NCI-H69 (cell line): ENCODE results near the gene CHN2.

Experiments used
- DNase-seq: peaks from one replicate; lab custom pipeline; 2025; lab: John Stamatoyannopoulos, UW

Gene CHN2

GRCh38 chr7:29467193-29467926, 272.8 kb downstream of the CHN2 start:
- DNase-seq = no peak

GRCh38 chr7:29468196-29468595, 273.6 kb downstream of the CHN2 start:
- DNase-seq = no peak

- DNase-seq = no peak
These were observed 274.7 kb downstream of the CHN2 start for GRCh38 chr7:29469281-29469680.

DNA sequence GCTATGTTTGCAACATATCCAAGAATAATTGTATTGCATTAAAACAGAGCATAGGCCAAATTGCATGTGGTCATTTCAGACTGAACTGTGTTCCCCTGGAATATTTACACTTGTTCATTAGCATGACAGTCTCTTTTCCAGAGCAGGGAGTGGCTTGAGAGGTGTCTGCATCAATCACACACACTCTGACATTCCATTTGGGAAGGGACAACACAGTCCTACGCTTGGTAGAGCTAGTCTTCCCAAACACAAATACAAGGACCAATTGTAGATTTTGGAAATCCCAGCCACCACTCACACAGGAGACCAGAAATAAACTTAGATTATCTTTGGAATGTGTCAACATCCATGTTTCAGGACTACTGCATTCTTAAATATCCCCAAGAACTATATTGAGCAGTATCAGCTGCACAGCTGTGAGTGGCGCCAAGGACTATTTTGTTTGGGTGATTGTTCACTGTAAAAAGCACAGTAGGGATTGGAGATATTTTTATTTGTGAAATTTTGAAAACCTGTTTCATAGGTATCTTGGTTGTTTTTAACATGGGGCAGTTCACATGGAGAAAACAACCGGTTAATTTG, 275.5 kb downstream of the CHN2 start:
- no peak for DNase-seq

- DNase-seq = peak; percentile 20
These were observed 277.0 kb downstream of the CHN2 start for GRCh38 chr7:29471444-29472138.

GRCh38 chr7:29476916-29477315, 282.3 kb downstream of the CHN2 start:
- no peak for DNase-seq

DNA sequence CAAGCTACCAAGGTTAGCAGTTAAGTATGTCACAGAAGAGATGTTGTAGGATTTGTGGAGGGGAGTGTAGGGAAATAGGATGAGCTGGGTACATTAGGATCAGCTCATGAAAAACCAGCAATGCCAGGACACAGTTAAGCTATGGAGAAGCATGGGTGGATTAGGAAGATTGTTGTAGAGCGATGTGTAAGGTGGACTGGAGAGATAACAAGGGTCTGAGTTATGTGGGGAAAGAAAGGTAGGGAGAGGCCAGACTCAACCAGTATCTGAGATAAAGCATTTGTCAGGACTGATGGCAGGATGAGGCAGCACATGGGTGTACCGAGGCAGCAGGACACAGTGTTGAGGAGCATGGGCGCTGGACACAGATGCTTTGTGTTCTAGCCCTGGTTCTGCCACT, 283.7 kb downstream of the CHN2 start:
- no peak for DNase-seq

DNA sequence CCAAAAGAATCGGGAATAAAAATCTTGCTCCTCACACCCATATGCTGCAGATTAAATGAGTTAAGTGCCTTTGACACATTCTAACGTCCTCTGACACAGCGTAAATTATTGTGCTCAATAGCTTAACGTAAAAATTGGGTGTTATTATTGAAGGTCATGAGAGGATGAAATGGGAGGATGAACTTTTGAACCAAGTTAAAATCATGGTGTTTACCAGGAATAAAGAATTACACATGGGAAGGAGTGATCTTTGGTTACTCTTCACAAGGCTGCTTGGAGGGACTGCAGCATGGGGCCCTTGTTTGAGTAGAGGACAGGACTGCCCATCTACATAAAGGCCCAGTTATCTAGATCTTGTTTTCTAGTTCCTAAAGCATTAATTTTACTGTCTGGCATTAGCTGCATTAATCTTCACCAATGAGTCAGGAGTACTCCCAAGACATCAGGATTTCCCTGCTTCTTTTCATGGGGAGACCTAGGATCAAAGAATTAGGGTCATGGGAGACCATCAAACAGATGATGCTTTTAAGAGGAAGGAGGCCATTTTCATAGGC, 284.2 kb downstream of the CHN2 start:
- no peak for DNase-seq

DNA sequence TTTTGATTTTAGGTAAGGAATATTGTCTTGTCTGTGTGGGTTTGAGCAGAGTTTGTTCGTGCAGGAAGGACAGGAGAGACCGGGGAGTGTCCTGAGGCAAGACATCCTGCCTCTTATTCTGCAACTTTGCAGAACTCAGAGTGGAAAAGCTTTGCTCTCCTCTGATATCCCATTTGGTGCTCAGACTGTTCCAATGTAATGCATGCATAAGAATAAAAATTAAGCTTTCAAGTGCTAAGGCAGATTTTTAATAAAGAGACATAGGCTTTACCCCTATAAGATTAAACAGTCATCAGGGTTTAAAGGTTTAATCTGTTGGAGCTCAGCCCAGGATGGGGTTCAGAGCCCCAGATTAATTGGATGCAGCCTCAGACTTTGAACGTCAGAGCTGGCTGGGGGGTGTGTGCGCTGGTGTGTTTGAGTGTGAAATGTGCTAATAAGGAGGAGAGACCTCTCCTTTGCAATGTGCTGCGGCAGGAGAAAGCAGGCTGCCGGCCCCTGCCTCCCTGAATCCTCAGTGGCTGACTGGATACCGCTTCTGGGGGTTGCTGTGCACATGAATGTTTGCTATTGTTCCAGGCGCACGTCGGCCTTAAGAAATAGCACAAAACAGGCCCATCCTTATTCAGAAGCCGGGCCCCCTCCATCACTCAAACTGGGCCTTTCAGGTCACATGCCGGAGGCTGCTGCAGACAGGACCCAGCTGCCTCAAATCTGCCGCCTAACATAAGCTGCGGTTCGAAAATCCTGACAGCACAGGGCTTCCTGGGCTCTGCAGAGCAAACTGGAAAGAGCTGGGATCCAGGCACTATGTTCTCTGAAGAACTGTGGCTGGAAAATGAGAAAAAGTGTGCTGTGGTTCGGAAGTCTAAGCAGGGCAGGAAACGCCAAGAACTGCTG, 285.0 kb downstream of the CHN2 start:
- DNase-seq = no peak

DNA sequence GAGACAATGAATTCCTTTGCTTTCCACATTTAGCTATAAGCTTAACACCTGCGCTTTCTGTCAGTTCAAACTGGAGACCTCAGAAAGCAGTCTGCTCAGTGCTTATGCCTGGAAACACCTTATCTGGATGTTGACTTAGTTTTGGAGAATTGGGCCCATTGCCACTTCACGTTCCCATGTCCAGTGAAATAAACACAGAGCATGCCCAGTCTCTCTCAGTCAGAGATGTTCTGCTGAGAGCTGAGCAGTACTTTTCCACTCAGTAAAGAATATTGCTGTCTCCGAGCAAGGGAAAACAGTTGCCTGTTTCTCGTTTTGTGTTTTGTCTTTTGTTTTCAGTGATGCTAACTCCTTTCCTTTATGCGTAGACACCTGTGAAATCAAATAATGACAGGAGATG, 285.9 kb downstream of the CHN2 start:
- DNase-seq = peak; percentile 33

DNA sequence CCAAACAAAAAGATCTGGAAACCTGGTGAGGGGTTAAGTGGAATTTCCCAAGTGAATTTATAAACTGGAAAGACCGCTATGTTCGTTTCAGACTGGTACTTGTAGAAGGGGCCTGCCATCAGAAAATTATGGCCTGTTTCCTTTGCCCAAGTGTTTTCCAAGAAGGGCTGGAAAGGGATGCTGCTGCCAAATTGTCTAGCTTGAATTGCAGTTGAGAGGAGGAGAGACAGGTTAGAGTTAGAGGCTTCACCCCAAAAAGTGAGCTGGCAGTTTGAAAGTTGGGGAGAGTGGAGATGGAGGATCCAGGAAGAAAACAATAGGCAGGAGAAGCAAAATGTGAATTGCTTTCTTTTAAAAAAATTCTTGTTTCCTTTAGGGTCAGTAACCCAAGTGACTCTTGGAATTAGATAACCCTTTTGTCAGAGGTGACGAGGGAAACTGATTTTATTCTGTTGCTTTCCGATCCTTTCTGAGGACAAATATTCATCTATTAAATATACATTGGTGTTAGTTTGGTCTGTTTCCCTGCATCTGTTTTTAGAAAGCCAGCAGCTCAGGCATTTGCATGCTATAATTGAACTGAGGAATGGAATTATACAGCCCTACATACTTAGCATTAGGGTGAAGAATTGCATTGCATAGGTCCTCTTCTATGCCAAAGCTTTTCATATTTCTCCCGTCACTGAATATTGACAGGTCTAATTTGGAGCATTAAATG, 286.5 kb downstream of the CHN2 start:
- no peak for DNase-seq

DNA sequence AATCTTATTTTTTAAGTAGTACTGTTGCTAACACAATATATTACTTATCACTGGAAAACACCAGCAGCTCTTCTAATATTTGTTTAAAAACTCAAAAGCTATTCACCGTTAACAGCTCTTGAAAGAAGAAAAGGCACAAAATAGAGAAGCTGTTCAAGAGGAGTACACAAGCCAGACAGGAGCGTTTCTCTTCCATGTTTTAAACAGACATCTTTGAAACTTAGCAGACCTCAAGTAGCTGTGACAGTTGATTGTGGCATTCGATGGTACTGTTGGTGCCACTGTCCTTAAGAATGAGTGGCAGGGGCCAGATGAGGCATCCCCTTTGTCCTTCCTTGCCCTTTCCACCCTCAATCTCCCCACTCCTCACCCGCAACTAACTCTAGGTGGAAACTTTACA, 287.5 kb downstream of the CHN2 start:
- no peak for DNase-seq

DNA sequence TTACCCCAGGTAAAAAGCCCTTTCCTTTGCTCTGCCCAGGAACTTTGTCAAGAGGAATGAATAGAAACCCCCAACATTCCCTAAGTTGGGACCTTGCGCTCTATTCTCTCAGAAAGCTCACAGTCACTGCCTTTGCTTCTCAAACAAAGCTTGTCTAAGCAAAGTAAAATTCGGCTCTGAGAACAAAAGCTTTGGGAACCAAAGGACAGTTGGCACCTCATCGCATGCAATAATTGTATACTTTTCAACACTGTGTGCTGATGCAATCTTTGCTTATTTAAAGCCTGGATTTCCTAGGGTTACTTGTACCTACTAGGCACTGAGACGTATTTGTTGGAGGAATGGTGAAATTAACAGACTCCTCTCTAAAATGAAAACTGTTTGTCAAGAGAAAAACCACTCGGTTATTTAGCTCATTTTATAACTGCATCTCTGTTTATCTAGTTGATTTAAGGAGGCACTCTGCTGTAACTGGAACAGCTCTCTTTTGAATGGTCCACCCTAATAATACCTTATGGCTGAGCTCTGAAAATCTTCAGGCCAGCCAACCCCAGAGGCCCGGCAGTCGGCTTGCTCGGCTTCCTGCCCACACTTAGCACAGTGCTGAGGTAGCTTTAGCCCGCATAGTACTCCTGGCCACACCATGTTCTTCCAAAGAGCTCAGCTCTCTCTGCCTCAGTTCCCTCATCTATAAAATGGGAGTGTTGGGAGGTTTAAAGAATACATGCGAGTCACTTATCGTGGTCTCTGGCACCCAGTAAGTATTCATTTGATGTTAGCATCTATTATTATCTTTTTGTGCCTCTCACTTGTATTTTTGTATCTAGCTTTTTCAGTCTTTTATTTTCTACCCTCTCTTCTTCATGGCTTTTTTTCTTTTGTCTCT, 288.9 kb downstream of the CHN2 start:
- peak; percentile 63 for DNase-seq

GRCh38 chr7:29484280-29484679, 289.7 kb downstream of the CHN2 start:
- no peak for DNase-seq

DNA sequence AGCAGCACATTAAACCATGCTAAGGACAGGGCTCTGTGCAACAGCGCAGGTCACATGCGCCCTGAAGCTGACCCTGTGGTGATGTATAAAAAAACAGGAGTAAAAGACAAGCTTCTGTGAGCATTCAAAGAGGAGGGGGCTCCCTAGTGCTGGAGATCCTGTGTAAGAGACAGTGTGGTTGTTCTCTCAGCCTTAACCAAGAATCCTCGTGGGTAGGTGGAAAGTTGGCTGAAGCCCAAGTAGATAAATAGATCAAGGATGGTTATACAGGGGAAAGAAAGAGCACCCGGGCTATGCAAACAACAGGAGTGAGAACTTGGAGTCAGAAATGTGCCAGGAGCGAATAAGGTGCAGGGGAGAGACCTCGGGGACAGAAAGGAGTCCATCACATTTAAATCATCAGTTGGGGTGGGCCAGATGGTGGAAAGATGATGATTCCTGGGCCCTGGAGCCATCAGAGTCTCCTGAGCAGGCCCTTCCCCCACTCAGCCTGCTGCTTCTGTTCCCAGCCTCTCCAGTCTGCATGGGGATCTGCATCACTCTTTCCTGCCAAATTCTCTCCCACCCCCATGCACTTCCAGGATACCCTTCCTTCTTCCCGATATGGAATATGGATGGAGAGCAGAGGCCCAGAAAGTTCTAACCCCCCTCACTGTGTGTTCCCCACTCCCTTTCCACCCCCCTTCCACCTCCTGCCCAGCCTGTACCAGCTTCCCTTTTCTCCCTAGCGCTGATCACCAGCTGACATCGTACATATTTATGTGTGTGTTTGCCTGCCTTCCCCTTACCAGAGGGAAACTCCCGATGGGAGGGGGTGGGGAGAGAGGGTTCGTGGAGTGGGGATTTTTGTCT, 291.0 kb downstream of the CHN2 start:
- DNase-seq = peak; percentile 96

DNA sequence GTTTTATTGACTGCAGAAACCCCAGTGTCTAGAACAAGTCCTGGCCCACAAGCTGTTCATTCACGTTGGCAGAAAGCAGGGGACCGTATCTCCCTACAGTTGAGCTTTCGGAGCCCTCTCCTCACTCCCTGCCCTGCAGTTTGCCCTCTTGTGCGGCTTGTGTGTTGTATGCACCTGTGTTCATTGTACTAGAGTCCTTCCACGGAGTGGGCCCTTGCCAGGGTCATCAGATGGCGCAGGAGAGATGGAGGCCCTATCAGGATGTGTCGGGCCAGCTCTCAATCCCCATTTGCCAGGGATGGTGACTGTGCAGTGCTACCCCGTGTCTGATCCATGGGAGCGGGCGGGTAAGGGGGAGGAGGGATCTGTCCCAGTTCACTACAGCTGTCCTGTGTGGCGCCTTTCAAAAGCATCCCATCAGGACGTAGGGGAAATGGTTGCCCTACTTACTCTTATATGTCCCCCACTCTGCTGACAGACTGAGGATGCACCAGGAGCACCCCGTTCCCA, 291.7 kb downstream of the CHN2 start:
- DNase-seq = no peak

GRCh38 chr7:29487424-29487823, 292.8 kb downstream of the CHN2 start:
- DNase-seq = peak; percentile 47

DNA sequence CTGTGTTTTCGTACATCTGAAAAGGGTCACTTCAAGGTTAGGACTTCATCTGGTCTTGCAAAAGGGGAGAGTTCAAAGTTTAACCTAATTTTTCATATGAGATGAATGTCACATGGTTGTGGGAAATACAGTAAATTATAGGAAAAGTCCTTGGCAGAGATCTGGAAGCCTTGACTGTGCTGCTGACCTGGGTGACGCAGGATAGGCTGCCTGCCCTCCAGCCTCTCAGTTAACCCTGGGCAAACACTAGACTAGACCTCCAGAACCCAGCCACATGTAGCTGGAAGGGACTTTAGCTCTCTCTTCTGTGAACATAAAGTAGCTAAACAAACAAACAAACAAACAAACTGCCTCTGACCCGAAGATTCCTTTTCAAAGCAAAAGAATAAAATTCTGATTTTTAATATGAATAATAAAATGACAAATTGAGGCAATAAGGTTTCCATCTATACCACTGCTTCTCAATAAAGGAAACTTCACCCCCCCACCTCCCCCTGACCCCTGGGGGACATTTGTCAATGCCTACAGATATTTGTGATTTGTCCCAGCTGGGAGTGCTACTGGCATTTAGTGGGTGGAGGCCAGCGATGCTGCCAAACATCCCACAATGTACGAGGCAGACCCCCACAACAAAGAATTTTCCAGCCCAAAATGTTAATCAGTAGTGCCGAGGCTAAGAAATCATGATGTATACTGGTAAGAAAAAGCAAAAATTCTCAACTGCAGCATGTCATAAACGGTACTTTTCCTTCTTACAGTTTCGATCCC, 293.8 kb downstream of the CHN2 start:
- no peak for DNase-seq
